IPS DF 4.7 (cell line): ENCODE data around the gene KIF4B.

Experiments
- DNase-seq: peaks from one replicate; pipeline ENCODE4 v3.0.0-alpha.2; 2013; ENCODE audit warnings: low spot score; ENCODE audit errors: extremely low read depth

KIF4B gene

GRCh38 chr5:155050384-155051019 is 36.9 kb downstream of the KIF4B start:
- DNase-seq, result no peak

DNA sequence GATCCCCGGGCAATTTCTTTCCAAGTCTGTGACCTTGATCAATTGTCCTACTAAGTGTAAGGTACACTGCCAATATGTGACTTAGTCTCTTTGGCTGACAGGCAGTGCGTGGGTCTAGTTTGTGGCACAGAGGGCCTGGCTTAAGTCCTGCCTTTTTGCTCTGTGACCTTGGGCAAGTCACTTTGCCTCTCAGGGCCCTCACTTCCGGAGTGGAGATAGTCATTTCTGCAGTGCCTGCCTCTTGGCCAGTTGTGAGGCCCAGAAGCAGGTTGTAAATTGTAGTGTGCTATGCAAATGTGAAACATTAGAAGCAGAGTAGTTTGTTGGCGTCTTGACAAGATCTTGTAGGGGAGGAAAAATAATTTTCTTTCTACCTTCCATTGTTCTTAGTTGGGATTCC is 39.0 kb downstream of the KIF4B start:
- DNase-seq, result no peak

GRCh38 chr5:155053501-155053900 is 39.9 kb downstream of the KIF4B start:
- DNase-seq, result no peak

- DNase-seq, result no peak
Observed at GRCh38 chr5:155056644-155057269, 43.2 kb downstream of the KIF4B start.

DNA sequence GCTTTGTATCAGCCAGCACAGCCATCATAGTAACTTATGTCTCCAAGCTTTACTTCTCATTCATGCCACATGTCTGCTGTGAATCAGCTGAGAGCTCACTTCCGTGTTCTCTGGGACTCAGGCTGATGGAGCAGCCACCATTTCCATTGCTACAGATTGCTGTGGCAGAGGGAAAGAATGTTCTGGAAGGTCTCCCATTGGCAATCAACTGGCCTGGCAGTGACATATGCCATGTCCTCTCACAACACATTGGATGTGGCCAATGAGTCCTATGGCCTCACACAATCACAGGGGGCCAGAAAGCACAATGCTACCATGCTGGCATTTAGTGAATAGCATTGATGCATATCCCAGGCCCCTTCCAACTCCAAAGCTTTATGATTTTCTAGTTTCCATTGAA is 44.1 kb downstream of the KIF4B start:
- DNase-seq, result no peak

- DNase-seq, result no peak
Observed at GRCh38 chr5:155064580-155064979, 51.0 kb downstream of the KIF4B start.

GRCh38 chr5:155066886-155067595 is 53.5 kb downstream of the KIF4B start:
- no peak for DNase-seq
